Measurements from ENCODE around the gene CFDP1. TPM values are rescaled to one million over a fixed set of nuclear protein-coding genes. Genes with fewer than 3 reads are reported as not detected.

The CFDP1 gene
- total and polyA plus RNA-seq, 2 donors (not counting 3 experiments of a cell fraction or from before 2014, with no cell fraction given): 17.8 to 53.8 TPM

GRCh38 chr16:75475420-75475847 is 42.1 kb upstream of the CFDP1 start:
- H3K4me3 ChIP-seq (replicated peaks in 1 of 3; ENCODE audit: insufficient read depth in 1 of 3, low read depth in 1 of 3, low read length in 3 of 3): no peak overlapping the region
- no peak overlapping the region for H2AFZ ChIP-seq (ENCODE audit: low read depth, low read length)
- no peak overlapping the region for H3K4me2 ChIP-seq (ENCODE audit: insufficient read depth, low read length)
- H3K27me3 ChIP-seq (ENCODE audit: control insufficient read depth in 2 of 2, insufficient read depth in 2 of 2, low read length in 2 of 2): no peaks in the 10 kb centered on the region
- DNase-seq (ENCODE audit: low read depth, low spot score): no peak
- no peaks in the 10 kb centered on the region for H3K9me1 ChIP-seq (replicated peaks; ENCODE audit: control insufficient read depth, extremely low read depth, insufficient read depth, low read length)
- H3K9ac ChIP-seq (replicated peaks; ENCODE audit: extremely low read depth, insufficient read depth, low read length): no peak overlapping the region
- TF ChIP-seq EZH2 (IDR thresholded peaks at IDR 0.05; ENCODE audit: borderline replicate concordance, low read depth, low read length, severe bottlenecking) (no peak), JUN (IDR thresholded peaks at IDR 0.05; ENCODE audit: borderline replicate concordance, insufficient read depth, insufficient read length, low read depth) (no peak), MYC (IDR thresholded peaks at IDR 0.05; ENCODE audit: low read depth, low read length) (no peak), GATA2 (IDR thresholded peaks at IDR 0.05; ENCODE audit: insufficient read depth, insufficient read length, low read depth, low read length) (no peak), POLR2A (IDR thresholded peaks at IDR 0.05; ENCODE audit: low read depth, low read length) (no peak), FOS (IDR thresholded peaks at IDR 0.05; ENCODE audit: borderline replicate concordance, insufficient read depth, low read length) (no peak), POLR2AphosphoS5 (IDR thresholded peaks at IDR 0.05; ENCODE audit: insufficient read depth, low read depth, low read length) (no peak)
- TF ChIP-seq, protein P1, sequence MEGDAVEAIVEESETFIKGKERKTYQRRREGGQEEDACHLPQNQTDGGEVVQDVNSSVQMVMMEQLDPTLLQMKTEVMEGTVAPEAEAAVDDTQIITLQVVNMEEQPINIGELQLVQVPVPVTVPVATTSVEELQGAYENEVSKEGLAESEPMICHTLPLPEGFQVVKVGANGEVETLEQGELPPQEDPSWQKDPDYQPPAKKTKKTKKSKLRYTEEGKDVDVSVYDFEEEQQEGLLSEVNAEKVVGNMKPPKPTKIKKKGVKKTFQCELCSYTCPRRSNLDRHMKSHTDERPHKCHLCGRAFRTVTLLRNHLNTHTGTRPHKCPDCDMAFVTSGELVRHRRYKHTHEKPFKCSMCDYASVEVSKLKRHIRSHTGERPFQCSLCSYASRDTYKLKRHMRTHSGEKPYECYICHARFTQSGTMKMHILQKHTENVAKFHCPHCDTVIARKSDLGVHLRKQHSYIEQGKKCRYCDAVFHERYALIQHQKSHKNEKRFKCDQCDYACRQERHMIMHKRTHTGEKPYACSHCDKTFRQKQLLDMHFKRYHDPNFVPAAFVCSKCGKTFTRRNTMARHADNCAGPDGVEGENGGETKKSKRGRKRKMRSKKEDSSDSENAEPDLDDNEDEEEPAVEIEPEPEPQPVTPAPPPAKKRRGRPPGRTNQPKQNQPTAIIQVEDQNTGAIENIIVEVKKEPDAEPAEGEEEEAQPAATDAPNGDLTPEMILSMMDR (IDR thresholded peaks at IDR 0.05; ENCODE audit: extremely low read depth in 1 of 2, insufficient read depth in 1 of 2, low read depth in 1 of 2, low read length in 2 of 2): no peak
- TF ChIP-seq, protein P2, sequence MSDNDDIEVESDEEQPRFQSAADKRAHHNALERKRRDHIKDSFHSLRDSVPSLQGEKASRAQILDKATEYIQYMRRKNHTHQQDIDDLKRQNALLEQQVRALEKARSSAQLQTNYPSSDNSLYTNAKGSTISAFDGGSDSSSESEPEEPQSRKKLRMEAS (IDR thresholded peaks at IDR 0.05; ENCODE audit: insufficient read depth, insufficient read length): no peak
- H3K36me3 ChIP-seq (ENCODE audit: control insufficient read depth in 2 of 2, extremely low read depth in 1 of 2, insufficient read depth in 2 of 2, low read length in 2 of 2): no peaks in the 10 kb centered on the region
- ChIA-PET POLR2A (no interaction called here), CTCF (interaction anchor here (0.7 to 1.5 kb wide), 3 partner anchors 10 to 276 kb away, joined by 3 to 4 read pairs (median 3); no protein-coding TSS in a partner anchor)
- H3K4me1 ChIP-seq (ENCODE audit: control insufficient read depth, extremely low read depth, insufficient read depth, low read length): no peaks in the 10 kb centered on the region
- no peaks in the 10 kb centered on the region for H3K79me2 ChIP-seq (ENCODE audit: control insufficient read depth, insufficient read depth, low read length)
- H3K27ac ChIP-seq (ENCODE audit: insufficient read depth, low read depth, low read length): no peak overlapping the region
- no TSS peak for BruUV-seq (replicated peaks)
- intact Hi-C loops (cut with micrococcal nuclease): no loop called here
- no peaks in the 10 kb centered on the region for H4K20me1 ChIP-seq (replicated peaks; ENCODE audit: control insufficient read depth, extremely low read depth, insufficient read depth, low read length)
- dilution Hi-C loops (cut with MboI; ENCODE audit: extremely low pct_ligation_motif_present, low sequenced_read_pairs): no loop called here
- no peaks in the 10 kb centered on the region for H3K9me3 ChIP-seq (replicated peaks; ENCODE audit: control insufficient read depth, insufficient read depth, low read length)
- FAIRE-seq: no peak
